GM12865 (cell line): ENCODE results near the gene UBE4B.
"Not testable (repeated sequence)": the region's sequence is repeated elsewhere in the genome, so short reads cannot be mapped to it uniquely, and the experiment has no call there.

Experiments used
- DNase-seq: peaks from one replicate; pipeline ENCODE4 v3.0.0; 2010; ENCODE audit warnings: low read depth
- H3K4me3 ChIP-seq: 2 replicates; pipeline ENCODE4 v1.5.1; 2011; ENCODE audit warnings: mild to moderate bottlenecking, low read depth, low read length, control low read depth
- CTCF ChIP-seq: IDR thresholded peaks from 2 replicates; pipeline ENCODE4 v1.5.1; 2011; ENCODE audit warnings: low read length, control low read depth, low read depth, inconsistent platforms; ENCODE audit not compliant: insufficient read depth; ENCODE audit errors: missing control alignments

The UBE4B gene

GRCh38 chr1:10020086-10020485, 12.7 kb upstream of the UBE4B start:
- no peak overlapping the region for H3K4me3 ChIP-seq
- no peak for DNase-seq
- no peak for TF ChIP-seq CTCF

- DNase-seq, H3K4me3 ChIP-seq: not testable (repeated sequence)
These were observed 12.1 kb upstream of the UBE4B start for GRCh38 chr1:10020678-10021077.

GRCh38 chr1:10021992-10022391, 10.8 kb upstream of the UBE4B start:
- not testable (repeated sequence) for H3K4me3 ChIP-seq, DNase-seq

DNA sequence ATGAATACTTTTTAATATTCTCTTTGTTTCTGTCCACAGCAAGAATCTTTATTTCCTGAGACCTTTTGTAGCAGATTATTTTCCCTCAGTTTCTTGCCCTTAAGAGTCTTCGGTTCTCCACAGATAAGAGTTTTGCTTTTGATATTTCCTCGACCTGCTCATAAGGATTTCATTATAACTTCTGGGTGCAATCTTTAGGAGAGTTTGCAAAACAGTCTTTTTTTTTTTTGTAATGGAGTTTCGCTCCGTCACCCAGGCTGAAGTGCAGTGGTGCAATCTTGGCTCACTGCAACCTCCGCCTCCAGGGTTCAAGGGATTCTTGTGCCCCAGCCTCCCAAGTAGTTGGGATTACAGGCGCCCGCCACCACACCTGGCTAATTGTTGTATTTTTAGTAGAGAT, 10.1 kb upstream of the UBE4B start:
- DNase-seq: no peak
- H3K4me3 ChIP-seq: no peak overlapping the region
- TF ChIP-seq CTCF: no peak

GRCh38 chr1:10025354-10025753, 7.4 kb upstream of the UBE4B start:
- no peak for DNase-seq
- TF ChIP-seq CTCF: no peak
- no peak overlapping the region for H3K4me3 ChIP-seq

DNA sequence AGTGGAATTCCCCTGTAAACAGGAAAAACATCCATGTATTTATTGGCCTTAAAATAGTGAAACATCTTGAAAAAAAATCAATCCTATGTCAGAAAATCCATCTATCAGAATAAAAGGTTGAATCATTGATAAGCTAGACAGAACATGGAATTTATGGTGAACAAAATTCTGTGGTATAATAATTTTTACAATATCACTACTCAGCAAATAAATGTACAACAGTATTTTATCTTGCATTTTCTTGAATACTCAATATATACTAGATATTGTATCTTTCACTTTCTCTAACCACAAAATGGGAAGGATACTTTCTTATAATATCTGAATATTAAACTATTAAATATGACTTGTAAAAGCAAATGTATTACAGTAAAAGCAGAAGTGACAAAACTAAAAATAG, 5.7 kb upstream of the UBE4B start:
- DNase-seq: no peak
- no peak overlapping the region for H3K4me3 ChIP-seq
- TF ChIP-seq CTCF: no peak

GRCh38 chr1:10028956-10029500, 3.7 kb upstream of the UBE4B start:
- not testable (repeated sequence) for DNase-seq, H3K4me3 ChIP-seq

DNA sequence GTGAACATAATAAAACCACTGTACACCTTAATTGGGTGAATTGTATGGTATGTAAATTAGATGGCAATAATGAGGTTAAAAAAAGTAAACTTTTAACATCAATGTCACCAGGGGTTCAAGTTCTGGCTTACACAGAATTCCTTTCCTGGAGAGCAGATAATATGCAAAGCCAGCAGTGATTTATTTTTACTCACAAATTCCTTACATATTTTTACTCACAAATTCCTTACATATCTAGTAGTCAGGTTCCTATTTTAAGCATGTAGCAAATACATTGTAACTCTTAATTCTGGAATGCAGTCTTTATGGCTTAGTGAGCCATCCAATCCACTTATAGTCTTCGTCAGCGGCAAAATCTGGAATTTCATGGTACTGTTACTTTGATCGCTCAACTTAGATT, 1.3 kb upstream of the UBE4B start:
- TF ChIP-seq CTCF: no peak
- no peak overlapping the region for H3K4me3 ChIP-seq
- no peak for DNase-seq

DNA sequence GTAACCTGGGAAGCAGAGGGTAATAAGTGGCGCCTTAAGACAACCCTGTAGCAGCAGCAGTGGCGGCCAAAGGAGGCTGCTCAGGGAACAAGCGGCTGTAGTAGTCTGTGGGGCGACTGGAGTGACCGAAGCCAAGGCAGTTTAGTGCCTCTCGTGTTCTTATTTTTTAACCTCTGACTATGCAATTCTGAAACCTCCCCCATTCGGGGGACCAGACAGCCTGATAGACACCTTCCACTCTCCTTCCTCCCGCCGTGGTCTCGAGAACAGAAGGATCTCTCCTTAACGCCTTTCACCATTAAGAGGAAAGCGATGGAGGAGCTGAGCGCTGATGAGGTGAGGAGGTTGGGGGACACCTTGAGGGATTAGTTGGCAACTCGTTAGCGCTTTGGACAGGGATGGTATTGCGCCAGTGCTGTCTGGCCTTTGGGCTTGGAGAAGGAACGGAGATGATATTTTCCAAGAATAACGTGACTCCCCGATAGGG, 644 bp downstream of the UBE4B start:
- H3K4me3 ChIP-seq: peak overlapping the region; percentile 94
- DNase-seq: peak; percentile 24

More for the DNA sequence above, 644 bp downstream of the UBE4B start:
- TF ChIP-seq CTCF: no peak
